Measurements from ENCODE around the gene SYK. TPM values are rescaled to one million over a fixed set of nuclear protein-coding genes. Genes with fewer than 3 reads are reported as not detected.

Gene SYK
- total and polyA plus RNA-seq, 8 donors, result 2.2 to 34.4 (median 18.9) TPM

- intact Hi-C loops (cut with DNase I; ENCODE audit: low total_unique reads), result no loop called here
- TF ChIP-seq CTCF (IDR thresholded peaks at IDR 0.05) (no peak), POLR2A (IDR thresholded peaks at IDR 0.05) (no peak), EP300 (IDR thresholded peaks at IDR 0.05) (no peak), POLR2AphosphoS5 (IDR thresholded peaks at IDR 0.05) (no peak)
- Histone ChIP-seq H3K27ac (no peak overlapping the region), H3K36me3 (peaks cover 0 to 35% (median 18%) of the 10 kb centered on the region in 4 donors), H3K4me1 (no peaks in the 10 kb centered on the region), H3K27me3 (no peaks in the 10 kb centered on the region), H3K9me3 (no peaks in the 10 kb centered on the region), H3K4me3 (no peak overlapping the region)
- WGBS, 5 donors, result 85 to 95% (median 93%) methylated on average over 10 of the region's 10 CpGs
- DNase-seq, result no peak
Measured at GRCh38 chr9:90853945-90854344, 52.3 kb downstream of the SYK start.

DNA sequence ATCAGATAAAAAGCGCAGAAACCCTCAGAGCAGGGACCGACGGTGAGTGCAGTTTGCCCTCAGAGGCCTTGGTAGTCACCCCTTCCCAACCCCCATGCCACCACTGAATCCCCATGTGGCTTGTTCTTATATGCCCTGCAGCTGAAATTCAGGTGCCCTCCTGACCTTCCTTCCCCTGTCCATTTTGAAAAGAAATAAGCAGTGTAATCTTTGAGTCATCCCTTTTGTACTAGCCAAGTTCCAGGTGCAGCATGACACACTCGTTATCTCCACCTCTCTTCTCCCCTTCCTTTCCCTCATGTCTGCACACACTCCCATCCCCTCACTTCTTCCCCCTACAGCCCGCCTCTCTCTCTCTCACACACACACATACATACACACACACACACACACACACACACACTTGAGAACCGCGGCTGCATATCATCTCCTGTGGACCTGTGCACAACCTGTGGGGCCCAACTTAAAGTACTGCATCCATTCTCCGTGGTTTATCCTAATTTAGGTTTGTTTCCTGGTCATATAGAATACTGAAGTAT, 53.1 kb downstream of the SYK start:
- intact Hi-C loops (cut with DNase I; ENCODE audit: low total_unique reads), result no loop called here
- TF ChIP-seq EP300 (IDR thresholded peaks at IDR 0.05), result no peak
- no peak for TF ChIP-seq CTCF (IDR thresholded peaks at IDR 0.05)
- no peak for TF ChIP-seq POLR2AphosphoS5 (IDR thresholded peaks at IDR 0.05)
- TF ChIP-seq POLR2A (IDR thresholded peaks at IDR 0.05), result no peak
- WGBS, 5 donors, result 68 to 84% (median 73%) methylated on average over 8 of the region's 8 CpGs
- DNase-seq, result no peak
- Histone ChIP-seq H3K4me3 (no peak overlapping the region), H3K27ac (no peak overlapping the region), H3K4me1 (no peaks in the 10 kb centered on the region), H3K36me3 (peaks cover 0 to 28% (median 11%) of the 10 kb centered on the region in 4 donors), H3K27me3 (no peaks in the 10 kb centered on the region), H3K9me3 (no peaks in the 10 kb centered on the region)

DNA sequence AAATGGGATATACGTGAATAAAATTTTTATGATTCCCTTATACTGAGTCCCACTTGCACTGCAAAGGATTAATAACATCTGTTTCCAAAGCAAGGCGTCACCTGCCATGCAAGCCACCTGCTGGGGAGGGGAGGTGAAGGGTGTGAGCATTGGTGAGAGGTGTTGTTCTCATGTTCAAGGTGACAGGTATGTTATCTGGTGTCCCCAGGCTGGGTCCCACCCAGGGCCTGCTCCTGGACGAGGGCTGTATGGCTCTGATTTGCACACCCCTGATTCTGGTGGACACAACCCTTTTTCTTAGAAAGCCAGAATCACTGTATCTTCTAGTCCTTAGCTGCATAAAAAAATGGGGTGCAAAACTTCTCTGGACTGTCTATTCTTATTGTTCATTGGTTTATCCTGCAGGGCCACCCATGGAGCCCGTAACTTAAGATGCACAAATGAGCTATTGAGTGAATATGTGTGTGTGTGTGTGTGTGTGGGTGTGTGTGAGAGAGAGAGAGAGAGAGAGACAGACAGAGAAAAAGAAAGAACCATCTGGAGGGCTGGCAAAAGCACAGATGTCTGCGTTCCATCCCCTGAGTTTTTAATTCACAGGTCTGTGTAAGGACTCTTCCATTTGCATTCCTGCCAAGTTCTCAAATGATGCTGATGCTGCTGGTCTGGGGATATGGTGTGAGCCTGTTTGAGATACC, 53.7 kb downstream of the SYK start:
- H3K27ac ChIP-seq, result no peak overlapping the region
- DNase-seq, result no peak
- H3K9me3 ChIP-seq, result no peaks in the 10 kb centered on the region
- WGBS, 5 donors, result 78 to 85% (median 81%) methylated on average over 5 of the region's 5 CpGs
- no peaks in the 10 kb centered on the region for H3K27me3 ChIP-seq
- H3K36me3 ChIP-seq, result peaks cover 0 to 28% (median 7%) of the 10 kb centered on the region in 4 donors
- intact Hi-C loops (cut with DNase I; ENCODE audit: low total_unique reads), result no loop called here
- no peak for TF ChIP-seq POLR2AphosphoS5 (IDR thresholded peaks at IDR 0.05)
- no peak for TF ChIP-seq CTCF (IDR thresholded peaks at IDR 0.05)
- TF ChIP-seq EP300 (IDR thresholded peaks at IDR 0.05), result no peak
- TF ChIP-seq POLR2A (IDR thresholded peaks at IDR 0.05), result no peak
- H3K4me1 ChIP-seq, result no peaks in the 10 kb centered on the region
- no peak overlapping the region for H3K4me3 ChIP-seq

DNA sequence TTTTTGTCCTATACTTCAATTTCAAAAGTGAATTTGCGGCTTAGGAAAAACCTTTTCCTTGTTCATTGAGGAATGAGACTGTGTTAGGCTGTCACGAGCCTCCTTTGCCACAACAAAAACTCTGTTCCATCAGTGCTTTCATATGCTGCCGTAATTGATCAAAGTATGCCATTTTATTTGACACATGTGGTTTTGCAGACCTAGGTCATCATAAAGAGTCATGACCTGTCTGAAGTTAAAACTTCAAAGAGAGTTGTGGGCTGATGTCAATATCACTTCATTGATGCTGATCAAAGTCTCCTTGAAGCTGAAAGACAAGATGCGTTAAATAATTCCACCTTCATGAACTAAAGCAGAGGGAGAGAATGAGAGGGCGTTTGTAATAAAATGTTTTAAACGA, 55.5 kb downstream of the SYK start:
- H3K9me3 ChIP-seq, result no peaks in the 10 kb centered on the region
- no peak for TF ChIP-seq EP300 (IDR thresholded peaks at IDR 0.05)
- TF ChIP-seq CTCF (IDR thresholded peaks at IDR 0.05), result no peak
- no peak for TF ChIP-seq POLR2AphosphoS5 (IDR thresholded peaks at IDR 0.05)
- TF ChIP-seq POLR2A (IDR thresholded peaks at IDR 0.05), result no peak
- DNase-seq, result no peak
- H3K36me3 ChIP-seq, result peaks cover 0 to 18% (median 5%) of the 10 kb centered on the region in 4 donors
- H3K27me3 ChIP-seq, result no peaks in the 10 kb centered on the region
- intact Hi-C loops (cut with DNase I; ENCODE audit: low total_unique reads), result no loop called here
- WGBS, 5 donors, result 85 to 92% (median 88%) methylated on average over 6 of the region's 6 CpGs
- no peaks in the 10 kb centered on the region for H3K4me1 ChIP-seq
- H3K27ac ChIP-seq, result no peak overlapping the region
- no peak overlapping the region for H3K4me3 ChIP-seq

Measured in stomach (tissue), 9 donors.